ENCODE data around the gene RASSF6. TPM values are rescaled to one million over a fixed set of nuclear protein-coding genes. Genes with fewer than 3 reads are reported as not detected.

Gene RASSF6
- total RNA-seq, 1 experiment from 2014 or later, result 0.22 TPM

GRCh38 chr4:73586666-73587065 is 33.6 kb downstream of the RASSF6 start:
- no peak overlapping the region for H2AFZ ChIP-seq (ENCODE audit: low read length)
- H3K9ac ChIP-seq (ENCODE audit: extremely low read depth, insufficient read length, low read length), result no peak overlapping the region
- no peak overlapping the region for H3T11ph ChIP-seq (ENCODE audit: low read length)
- H3K56ac ChIP-seq (ENCODE audit: insufficient read length, low read depth, low read length), result no peak overlapping the region
- H3K27me3 Mint-ChIP-seq (ENCODE audit: low read depth), result no peaks in the 10 kb centered on the region
- H3K27me3 ChIP-seq (ENCODE audit: insufficient read depth, low read length), result no peaks in the 10 kb centered on the region
- H2BK20ac ChIP-seq (ENCODE audit: low read depth, low read length, poor library complexity, severe bottlenecking), result no peak overlapping the region
- no peak overlapping the region for H4K8ac ChIP-seq (replicated peaks; ENCODE audit: insufficient read length, low read depth, low read length)
- H3K14ac ChIP-seq (ENCODE audit: insufficient read depth, low read length), result no peak overlapping the region
- no peak overlapping the region for H3K27ac ChIP-seq (ENCODE audit: insufficient read length, low read depth, low read length)
- no peaks in the 10 kb centered on the region for H4K20me1 ChIP-seq (ENCODE audit: control insufficient read depth, insufficient read depth, insufficient read length)
- H3K27ac Mint-ChIP-seq, result no peak overlapping the region
- TF ChIP-seq, protein P1, sequence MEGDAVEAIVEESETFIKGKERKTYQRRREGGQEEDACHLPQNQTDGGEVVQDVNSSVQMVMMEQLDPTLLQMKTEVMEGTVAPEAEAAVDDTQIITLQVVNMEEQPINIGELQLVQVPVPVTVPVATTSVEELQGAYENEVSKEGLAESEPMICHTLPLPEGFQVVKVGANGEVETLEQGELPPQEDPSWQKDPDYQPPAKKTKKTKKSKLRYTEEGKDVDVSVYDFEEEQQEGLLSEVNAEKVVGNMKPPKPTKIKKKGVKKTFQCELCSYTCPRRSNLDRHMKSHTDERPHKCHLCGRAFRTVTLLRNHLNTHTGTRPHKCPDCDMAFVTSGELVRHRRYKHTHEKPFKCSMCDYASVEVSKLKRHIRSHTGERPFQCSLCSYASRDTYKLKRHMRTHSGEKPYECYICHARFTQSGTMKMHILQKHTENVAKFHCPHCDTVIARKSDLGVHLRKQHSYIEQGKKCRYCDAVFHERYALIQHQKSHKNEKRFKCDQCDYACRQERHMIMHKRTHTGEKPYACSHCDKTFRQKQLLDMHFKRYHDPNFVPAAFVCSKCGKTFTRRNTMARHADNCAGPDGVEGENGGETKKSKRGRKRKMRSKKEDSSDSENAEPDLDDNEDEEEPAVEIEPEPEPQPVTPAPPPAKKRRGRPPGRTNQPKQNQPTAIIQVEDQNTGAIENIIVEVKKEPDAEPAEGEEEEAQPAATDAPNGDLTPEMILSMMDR (conservative IDR thresholded peaks at IDR 0.05), result no peak
- H3K4ac ChIP-seq (ENCODE audit: low read depth, low read length), result no peak overlapping the region
- H4K5ac ChIP-seq (ENCODE audit: insufficient read length, low read depth, low read length), result no peak overlapping the region
- no peak overlapping the region for H3K4me3 Mint-ChIP-seq
- peaks cover 40 to 41% of the 10 kb centered on the region in 2 experiments for H3K4me1 Mint-ChIP-seq
- H3K79me2 ChIP-seq (ENCODE audit: insufficient read depth, low read length), result no peaks in the 10 kb centered on the region
- H3K18ac ChIP-seq (ENCODE audit: insufficient read length, low read depth, low read length), result no peak overlapping the region
- no peak overlapping the region for H2BK5ac ChIP-seq (ENCODE audit: insufficient read length, low read length)
- no peak overlapping the region for H2AK5ac ChIP-seq (ENCODE audit: insufficient read length, low read length)
- H3K23me2 ChIP-seq (ENCODE audit: insufficient read length, low read depth, low read length, poor library complexity, severe bottlenecking), result no peaks in the 10 kb centered on the region
- no peak overlapping the region for H2BK120ac ChIP-seq (ENCODE audit: low read depth, low read length, poor library complexity, severe bottlenecking)
- H2BK12ac ChIP-seq (ENCODE audit: insufficient read length, low read depth, low read length), result no peak overlapping the region
- H3K9me3 Mint-ChIP-seq, result no peaks in the 10 kb centered on the region
- DNase-seq, result no peak
- no peak overlapping the region for H4K91ac ChIP-seq (ENCODE audit: insufficient read length, low read depth, low read length)
- H3K9me3 ChIP-seq (ENCODE audit: control insufficient read depth, low read depth, low read length), result no peaks in the 10 kb centered on the region
- H3K4me1 ChIP-seq (ENCODE audit: insufficient read depth, low read length), result no peaks in the 10 kb centered on the region; the same call in 1 of the 2 replicates
- no peaks in the 10 kb centered on the region for H3K36me3 Mint-ChIP-seq (ENCODE audit: insufficient read depth in 1 of 3, low read depth in 3 of 3)
- H2BK15ac ChIP-seq (ENCODE audit: low read depth, low read length), result no peak overlapping the region
- H3K79me1 ChIP-seq (ENCODE audit: insufficient read depth, low read depth, low read length, poor library complexity, severe bottlenecking), result no peaks in the 10 kb centered on the region
- no peak overlapping the region for H3K4me2 ChIP-seq (ENCODE audit: insufficient read depth, insufficient read length, low read length)
- no peak overlapping the region for H3K23ac ChIP-seq (ENCODE audit: insufficient read length, low read depth, low read length)
- WGBS (ENCODE audit: extremely low coverage, insufficient read length, low lambda C conversion rate), result no CpG with 5 or more reads among the region's 3 CpGs
